Uterus (tissue), 4 donors: Measurements from ENCODE around the gene GPANK1. TPM values are rescaled to one million over a fixed set of nuclear protein-coding genes. Genes with fewer than 3 reads are reported as not detected.

Source experiments
- DNase-seq, 2 donors: peaks; one replicate each; pipeline ENCODE4 v3.0.0-alpha.2; 2019 to 2020
- H3K27ac ChIP-seq, 2 donors: fragments of 200-600 bp; sonication (generic); 1 replicate in 1 of 2; 2 replicates in 1 of 2; pipeline ENCODE4 v1.5.1; 2016 to 2018
- H3K27me3 ChIP-seq, 2 donors: fragments of 200-600 bp; sonication (generic); one replicate each; pipeline ENCODE4 v1.5.1; 2018 to 2019; ENCODE audit warnings: control low read depth in 1 of 2
- H3K36me3 ChIP-seq, 2 donors: fragments of 200-600 bp; sonication (generic); one replicate each; pipeline ENCODE4 v1.5.1; 2019; ENCODE audit warnings: control low read depth in 1 of 2
- H3K4me1 ChIP-seq, 2 donors: fragments of 200-600 bp; sonication (generic); one replicate each; pipeline ENCODE4 v1.5.1; 2018 to 2019; ENCODE audit warnings: control low read depth in 1 of 2
- H3K4me3 ChIP-seq, 2 donors: fragments of 200-600 bp; sonication (generic); 1 replicate in 1 of 2; 2 replicates in 1 of 2; pipeline ENCODE4 v1.5.1; 2018 to 2019; ENCODE audit warnings: mild to moderate bottlenecking in 1 of 2
- H3K9me3 ChIP-seq, 2 donors: fragments of 200-600 bp; sonication (generic); one replicate each; pipeline ENCODE4 v1.5.1; 2019; ENCODE audit warnings: control low read depth in 1 of 2
- CTCF ChIP-seq, 4 experiments: fragments of 200-600 bp in 2 of 4; fragments of 450-650 bp in 2 of 4; sonication (generic) in 2 of 4; IDR thresholded peaks; one replicate each; pipeline ENCODE4 v1.5.1; 2016 to 2019; ENCODE audit warnings: antibody characterized with exemption in 4 of 4, mild to moderate bottlenecking in 2 of 4, moderate library complexity in 1 of 4
- POLR2A ChIP-seq, 2 donors: fragments of 450-650 bp; IDR thresholded peaks; one replicate each; pipeline ENCODE4 v1.6.1; 2016; ENCODE audit warnings: antibody characterized with exemption in 2 of 2, mild to moderate bottlenecking in 1 of 2, moderate library complexity in 1 of 2
- intact Hi-C: fragments of 100-400 bp; cut with DNase I; formaldehyde crosslinking; loops from one replicate; pipeline ENCODE4 v1.15.1; 2023; ENCODE audit warnings: low total_unique reads
- total RNA-seq, 4 donors: library from RNA; depleted of rRNA in 3 of 4; stranded (reverse); fragments of >200 nt in 3 of 4; gene quantifications; one replicate each; pipeline versions ENCODE4 v1.1.0 to v1.2.4, GENCODE V29; 2014 to 2023
- donor health status: DM: yes; HTN: yes; CAD: no.

Gene GPANK1
- total RNA-seq, 4 donors from 2014 or later: 5.1 to 25.6 (median 15.4) TPM

GRCh38 chr6:31620586-31621319 lies 44.0 kb downstream of the GPANK1 start, which contains the start of gene PRRC2A:
Gene PRRC2A (plus strand): TSS chr6:31620715. CDS start chr6:31622790, 2,075 bp downstream.
- H3K36me3 ChIP-seq: no peaks in the 10 kb centered on the region
- intact Hi-C loops: no loop called here
- no peaks in the 10 kb centered on the region for H3K27me3 ChIP-seq
- H3K9me3 ChIP-seq: no peaks in the 10 kb centered on the region
- H3K4me1 ChIP-seq: peaks cover 0 to 8% of the 10 kb centered on the region in 2 donors
- TF ChIP-seq CTCF (IDR thresholded peaks at IDR 0.05): no peak
- TF ChIP-seq POLR2A (IDR thresholded peaks at IDR 0.05): peak; percentile 26 to 62
- peak in 1 of 2 donors; percentile 83 for DNase-seq
- peak within 1 kb of the TSS; percentile 93 to 98 for H3K27ac ChIP-seq
- H3K4me3 ChIP-seq: peak within 1 kb of the TSS; percentile 54 to 68

- peaks cover 0 to 8% of the 10 kb centered on the region in 2 donors for H3K4me1 ChIP-seq
- DNase-seq: peak; percentile 97 to 99
- H3K27me3 ChIP-seq: no peaks in the 10 kb centered on the region
- H3K27ac ChIP-seq: peak overlapping the region; percentile 93 to 98
- peak in 1 of 4 experiments; percentile 29 for TF ChIP-seq CTCF (IDR thresholded peaks at IDR 0.05)
- peak; percentile 90 to 97 for TF ChIP-seq POLR2A (IDR thresholded peaks at IDR 0.05)
- H3K36me3 ChIP-seq: no peaks in the 10 kb centered on the region
- intact Hi-C loops: no loop called here
- H3K4me3 ChIP-seq: peak overlapping the region; percentile 54 to 68
- no peaks in the 10 kb centered on the region for H3K9me3 ChIP-seq
These were observed 44.8 kb downstream of the GPANK1 start for GRCh38 chr6:31619805-31620585.

- Histone ChIP-seq H3K4me1 (peaks cover 0 to 3% of the 10 kb centered on the region in 2 donors), H3K4me3 (no peak overlapping the region), H3K36me3 (no peaks in the 10 kb centered on the region), H3K27ac (no peak overlapping the region), H3K9me3 (no peaks in the 10 kb centered on the region), H3K27me3 (no peaks in the 10 kb centered on the region)
- intact Hi-C loops: no loop called here
- no peak for DNase-seq
- TF ChIP-seq POLR2A (IDR thresholded peaks at IDR 0.05): no peak
These were observed 47.8 kb downstream of the GPANK1 start for GRCh38 chr6:31617010-31617409.

- Histone ChIP-seq H3K27me3 (no peaks in the 10 kb centered on the region), H3K4me1 (no peaks in the 10 kb centered on the region), H3K27ac (no peak overlapping the region), H3K36me3 (no peaks in the 10 kb centered on the region), H3K9me3 (no peaks in the 10 kb centered on the region), H3K4me3 (no peak overlapping the region)
- intact Hi-C loops: no loop called here
- TF ChIP-seq CTCF (IDR thresholded peaks at IDR 0.05): no peak
- DNase-seq: no peak
These were observed 49.0 kb downstream of the GPANK1 start for GRCh38 chr6:31615748-31616147.

GRCh38 chr6:31614684-31615578 lies 49.9 kb downstream of the GPANK1 start, which contains the start of gene AIF1:
Gene AIF1 (plus strand): TSS chr6:31615234. CDS start chr6:31615330, 96 bp downstream.
- intact Hi-C loops: no loop called here
- no peak within 1 kb of the TSS for H3K27ac ChIP-seq
- H3K4me3 ChIP-seq: no peak within 1 kb of the TSS
- DNase-seq: no peak
- no peaks in the 10 kb centered on the region for H3K36me3 ChIP-seq
- no peaks in the 10 kb centered on the region for H3K9me3 ChIP-seq
- H3K27me3 ChIP-seq: no peaks in the 10 kb centered on the region
- no peaks in the 10 kb centered on the region for H3K4me1 ChIP-seq
- TF ChIP-seq CTCF (IDR thresholded peaks at IDR 0.05): no peak
- TF ChIP-seq POLR2A (IDR thresholded peaks at IDR 0.05): no peak
